CD4-positive, alpha-beta T cell (primary cell): ENCODE data around the gene CCDC157. TPM values are rescaled to one million over a fixed set of nuclear protein-coding genes. Genes with fewer than 3 reads are reported as not detected.

Experiments used
- ATAC-seq: fragments of 200-7000 bp; cut with Tn5 transposase; one replicate; pipeline ENCODE4 v1.10.0; 2022; ENCODE audit warnings: mild to moderate bottlenecking; ENCODE audit not compliant: poor library complexity
- CTCF ChIA-PET: fragments of 350-600 bp; sonication (Branson Sonifier 250); formaldehyde crosslinking; loops from one replicate; lab custom pipeline; 2021; ENCODE audit warnings: antibody characterized with exemption, inconsistent platforms; lab: Charles Lee
- POLR2A ChIA-PET: fragments of 350-600 bp; sonication (Branson Sonifier 250); formaldehyde crosslinking; loops from one replicate; lab custom pipeline; 2021; ENCODE audit warnings: antibody characterized with exemption, inconsistent platforms; lab: Charles Lee
- DNase-seq, 14 experiments: peaks; one replicate each; pipeline ENCODE4 v3.0.0-alpha.2; 2013 to 2020; ENCODE audit warnings: mixed read lengths in 2 of 14
- H3K27ac ChIP-seq, 2 donors: one replicate each; pipeline versions ENCODE4 v1.5.1 to v1.7.0; 2013; ENCODE audit warnings: low read length in 2 of 2, low read depth in 1 of 2, mild to moderate bottlenecking in 1 of 2
- H3K27me3 ChIP-seq, 2 experiments: 1 replicate in 1 of 2; 2 replicates in 1 of 2; pipeline versions ENCODE4 v1.6.1 to v1.7.0; 2013; ENCODE audit warnings: low read length in 2 of 2, control low read depth in 1 of 2, mild to moderate bottlenecking in 1 of 2, moderate library complexity in 1 of 2; ENCODE audit not compliant: insufficient read depth in 2 of 2, control insufficient read depth in 1 of 2
- H3K36me3 ChIP-seq: one replicate; pipeline ENCODE4 v1.6.1; 2013; ENCODE audit warnings: low read length, control low read depth; ENCODE audit not compliant: insufficient read depth
- H3K4me1 ChIP-seq: one replicate; pipeline ENCODE4 v1.6.1; 2013; ENCODE audit warnings: low read length, control low read depth; ENCODE audit not compliant: insufficient read depth
- H3K4me3 ChIP-seq: one replicate; pipeline ENCODE4 v1.5.1; 2013; ENCODE audit warnings: mild to moderate bottlenecking, low read length, moderate library complexity
- H3K9me3 ChIP-seq, 2 experiments: 1 replicate in 1 of 2; 2 replicates in 1 of 2; pipeline versions ENCODE4 v1.6.1 to v1.7.0; 2013; ENCODE audit warnings: low read length in 2 of 2, mild to moderate bottlenecking in 2 of 2, control low read depth in 1 of 2, moderate library complexity in 1 of 2; ENCODE audit not compliant: control insufficient read depth in 1 of 2, insufficient read depth in 1 of 2
- H3K27ac Mint-ChIP-seq: one replicate; pipeline ENCODE4 v1.8.0; 2020; ENCODE audit warnings: mixed read lengths
- H3K27me3 Mint-ChIP-seq: one replicate; pipeline ENCODE4 v1.8.0; 2021; ENCODE audit warnings: mixed read lengths
- H3K36me3 Mint-ChIP-seq: one replicate; pipeline ENCODE4 v1.8.0; 2021; ENCODE audit warnings: low read depth, mixed read lengths
- H3K4me1 Mint-ChIP-seq: one replicate; pipeline ENCODE4 v1.8.0; 2021; ENCODE audit warnings: low read depth, mixed read lengths
- H3K4me3 Mint-ChIP-seq: one replicate; pipeline ENCODE4 v1.8.0; 2020; ENCODE audit warnings: mild to moderate bottlenecking, mixed read lengths
- H3K9me3 Mint-ChIP-seq: one replicate; pipeline ENCODE4 v1.8.0; 2020; ENCODE audit warnings: mixed read lengths
- intact Hi-C, 2 experiments: fragments of 100-400 bp; cut with DNase I in 1 of 2; cut with micrococcal nuclease in 1 of 2; formaldehyde crosslinking; loops; one replicate each; pipeline versions ENCODE4 v1.15.1 to v1.9.0; 2023 to 2025; cut with DNase I, micrococcal nuclease
- polyA plus RNA-seq, 2 donors: library from polyadenylated mRNA; unstranded; fragments of 120-200 nt; gene quantifications; one replicate each; pipeline ENCODE4 v1.2.1, GENCODE V29; 2013
- total RNA-seq, 174 experiments: library from RNA in 2 of 174; stranded (reverse) in 2 of 174; gene quantifications; one replicate each; pipeline ENCODE4 v1.2.3 and lab custom pipeline; 2021 to 2026
- TF ChIP-seq, protein P1 (sequence below): fragments of 200-600 bp; IDR thresholded peaks from one replicate; pipeline ENCODE4 v1.8.0; 2022; ENCODE audit warnings: antibody characterized with exemption, mild to moderate bottlenecking

CCDC157 gene
- 10 to 100 TPM in 1 of 2 experiments, 1 to 10 TPM in 1; 8.3 to 10.1 TPM for total RNA-seq
- polyA plus RNA-seq (2013, experiment 1 of 2): 2.2 TPM
- polyA plus RNA-seq (2013, experiment 2 of 2): 2.4 TPM
- total RNA-seq (lab: John Stamatoyannopoulos, UW): 1.9 to 16.5 (median 7.4) reads per million in 172 experiments

DNA sequence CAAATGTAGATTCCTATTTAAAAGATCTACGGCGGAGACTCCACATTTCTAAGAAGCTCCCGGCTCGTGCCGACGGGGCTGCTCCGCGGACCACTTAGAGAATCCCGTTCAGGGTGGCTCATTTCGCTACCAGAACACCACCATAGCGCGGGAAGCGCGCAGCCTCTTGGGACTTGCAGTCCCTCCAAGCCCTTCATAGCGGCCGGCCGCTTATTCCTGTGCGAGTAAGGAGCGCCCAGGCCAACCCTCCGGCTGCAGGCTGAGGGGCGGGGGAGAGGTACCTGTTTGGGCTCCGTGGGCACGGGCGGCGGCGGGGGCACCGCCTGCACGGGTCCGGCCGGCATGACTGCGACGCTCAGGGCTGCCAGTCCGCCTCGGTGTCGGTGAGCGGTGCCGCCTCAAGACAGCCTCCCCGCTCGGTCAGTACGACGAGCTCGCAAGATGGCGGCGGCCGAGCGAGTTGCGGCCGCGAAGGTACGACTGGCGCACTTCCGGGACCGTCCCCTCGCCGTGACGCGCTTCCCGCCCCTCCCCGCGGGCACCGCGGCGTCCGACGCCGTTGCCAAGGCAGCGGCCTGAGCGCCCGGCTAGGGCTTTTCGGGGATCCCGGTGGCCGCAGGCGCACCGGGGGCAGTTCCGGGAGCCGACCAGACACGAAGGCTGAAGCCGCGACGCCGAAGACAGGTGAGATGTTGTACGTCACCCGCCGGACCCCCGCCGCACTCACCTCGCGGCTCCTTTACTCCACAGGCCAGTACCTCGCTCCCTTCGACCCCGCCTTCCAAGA is at the start of gene CCDC157, which contains the start of gene SF3A1:
Gene CCDC157 (plus strand): TSS at position 559 of the 787 bp plus-strand sequence. CDS start 8,994 bp downstream, outside the sequence.
Gene SF3A1 (minus strand): TSS at position 446 of the 787 bp plus-strand sequence. CDS start 102 bp downstream, at position 344.
- TF ChIP-seq, protein P1, sequence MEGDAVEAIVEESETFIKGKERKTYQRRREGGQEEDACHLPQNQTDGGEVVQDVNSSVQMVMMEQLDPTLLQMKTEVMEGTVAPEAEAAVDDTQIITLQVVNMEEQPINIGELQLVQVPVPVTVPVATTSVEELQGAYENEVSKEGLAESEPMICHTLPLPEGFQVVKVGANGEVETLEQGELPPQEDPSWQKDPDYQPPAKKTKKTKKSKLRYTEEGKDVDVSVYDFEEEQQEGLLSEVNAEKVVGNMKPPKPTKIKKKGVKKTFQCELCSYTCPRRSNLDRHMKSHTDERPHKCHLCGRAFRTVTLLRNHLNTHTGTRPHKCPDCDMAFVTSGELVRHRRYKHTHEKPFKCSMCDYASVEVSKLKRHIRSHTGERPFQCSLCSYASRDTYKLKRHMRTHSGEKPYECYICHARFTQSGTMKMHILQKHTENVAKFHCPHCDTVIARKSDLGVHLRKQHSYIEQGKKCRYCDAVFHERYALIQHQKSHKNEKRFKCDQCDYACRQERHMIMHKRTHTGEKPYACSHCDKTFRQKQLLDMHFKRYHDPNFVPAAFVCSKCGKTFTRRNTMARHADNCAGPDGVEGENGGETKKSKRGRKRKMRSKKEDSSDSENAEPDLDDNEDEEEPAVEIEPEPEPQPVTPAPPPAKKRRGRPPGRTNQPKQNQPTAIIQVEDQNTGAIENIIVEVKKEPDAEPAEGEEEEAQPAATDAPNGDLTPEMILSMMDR: no peak
- H3K36me3 ChIP-seq: peaks cover 30% of the 10 kb centered on the region

DNA sequence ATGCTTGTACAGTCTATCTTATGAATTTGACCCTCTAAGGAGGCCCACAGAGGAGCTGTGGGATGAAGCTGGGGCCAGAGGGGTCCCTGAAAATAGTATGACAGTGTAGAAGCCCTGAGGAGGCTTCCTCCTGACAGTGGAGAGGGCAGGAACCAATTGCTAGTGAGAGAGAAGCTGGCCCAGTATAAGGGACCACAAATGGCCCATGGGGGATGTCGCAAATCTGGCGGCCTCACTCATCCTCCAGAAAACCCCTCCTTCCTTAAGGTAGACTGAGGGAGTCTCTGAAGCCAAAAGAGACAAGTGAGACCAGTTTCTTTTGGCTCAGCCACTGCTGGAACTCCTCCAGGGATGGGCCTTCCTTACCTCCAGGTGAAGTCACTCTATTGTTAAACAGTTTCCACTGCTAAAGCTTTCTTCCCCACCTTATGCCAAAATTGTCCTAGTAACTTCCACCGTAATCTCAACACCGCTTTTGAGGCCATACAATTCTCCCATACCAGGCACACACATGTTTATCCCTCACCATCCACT is 49.7 kb upstream of the CCDC157 start:
- H3K4me3 ChIP-seq: peak overlapping the region; percentile 34
- DNase-seq: peak in 3 of 14 experiments; percentile 53 to 62 (median 56)
- Mint-ChIP-seq H3K36me3 (peaks cover 33% of the 10 kb centered on the region), H3K9me3 (no peaks in the 10 kb centered on the region), H3K4me3 (peak overlapping the region; percentile 49), H3K4me1 (peaks cover 97% of the 10 kb centered on the region), H3K27ac (peak overlapping the region; percentile 83), H3K27me3 (no peaks in the 10 kb centered on the region)
- peaks cover 18% of the 10 kb centered on the region for H3K36me3 ChIP-seq
- H3K27ac ChIP-seq: peak overlapping the region; percentile 74 to 81
- TF ChIP-seq, protein P1: no peak
- H3K27me3 ChIP-seq: no peaks in the 10 kb centered on the region
- ChIA-PET POLR2A (interaction anchor here (1.0 to 11.8 kb wide), 15 partner anchors 8 to 130 kb away, joined by 3 to 290 read pairs (median 7); partner anchors contain the start of genes CASTOR1, CCDC157, SF3A1 and TBC1D10A), CTCF (interaction anchor here (1.4 to 7.9 kb wide), 2 partner anchors 17 kb away, joined by 4 to 59 read pairs; partner anchors contain the start of gene CASTOR1)
- peaks cover 97% of the 10 kb centered on the region for H3K4me1 ChIP-seq
- H3K9me3 ChIP-seq: no peaks in the 10 kb centered on the region
- intact Hi-C loops: loop anchor here in 1 of 2 experiments (2.0 to 5.0 kb wide), 4 partner anchors 18 to 130 kb away; partner anchors contain the start of genes CASTOR1, CCDC157 and SF3A1
- ATAC-seq: no peak

More for the DNA sequence above, at the start of gene CCDC157, which contains the start of gene SF3A1:
- peak within 1 kb of the TSS; percentile 99 for H3K27ac Mint-ChIP-seq
- intact Hi-C loops: loop anchor here (1.0 to 2.0 kb wide), 8 partner anchors 28 to 68 kb away; partner anchors contain the start of genes RNF215 (in 2 of the 2), CASTOR1 (in 1 of the 2) and TBC1D10A (in 1 of the 2)
- H3K27me3 Mint-ChIP-seq: no peaks in the 10 kb centered on the region
- ChIA-PET POLR2A (interaction anchor here (0.6 to 4.5 kb wide), 36 partner anchors 9 to 129 kb away, joined by 3 to 88 read pairs (median 4); partner anchors contain the start of genes CASTOR1, RNF215, SEC14L2 and TBC1D10A), CTCF (interaction anchor here (0.8 to 2.4 kb wide), 3 partner anchors 30 to 68 kb away, joined by 3 to 20 read pairs (median 3); partner anchors contain the start of genes CASTOR1 and TBC1D10A)
- ATAC-seq (peak; percentile 85), DNase-seq (peak; percentile 70 to 95 (median 80))
- peaks cover 51% of the 10 kb centered on the region for H3K4me1 ChIP-seq
- H3K9me3 Mint-ChIP-seq: no peaks in the 10 kb centered on the region
- H3K27ac ChIP-seq: peak within 1 kb of the TSS; percentile 89 to 95
- peak within 1 kb of the TSS; percentile 100 for H3K4me3 Mint-ChIP-seq
- no peaks in the 10 kb centered on the region for H3K27me3 ChIP-seq
- H3K4me3 ChIP-seq: peak within 1 kb of the TSS; percentile 90
- peaks cover 57% of the 10 kb centered on the region for H3K4me1 Mint-ChIP-seq
- no peaks in the 10 kb centered on the region for H3K9me3 ChIP-seq
- H3K36me3 Mint-ChIP-seq: peaks cover 53% of the 10 kb centered on the region
